GM12892 (cell line): ENCODE measurements around the gene METTL25.

Experiments
- POLR2A ChIP-seq: IDR thresholded peaks from 2 replicates; pipeline ENCODE4 v1.6.1; 2011; ENCODE audit warnings: low read depth, low read length, control low read depth
- POLR2AphosphoS5 ChIP-seq: IDR thresholded peaks from 2 replicates; pipeline ENCODE4 v1.6.1; 2011; ENCODE audit warnings: low read depth, low read length, control low read depth
- TAF1 ChIP-seq: IDR thresholded peaks from 2 replicates; pipeline ENCODE4 v1.6.1; 2011; ENCODE audit warnings: low read depth, mild to moderate bottlenecking, control low read depth, low read length, borderline replicate concordance

GRCh38 chr12:82359115-82359478 lies 768 bp downstream of the METTL25 start:
- no peak for TF ChIP-seq POLR2A
- TF ChIP-seq TAF1 = no peak
- TF ChIP-seq POLR2AphosphoS5 = no peak
